CD8-positive, alpha-beta memory T cell (primary cell): ENCODE data around the gene CLIC1. TPM values are rescaled to one million over a fixed set of nuclear protein-coding genes. Genes with fewer than 3 reads are reported as not detected.
"Not testable (repeated sequence)": the region's sequence is repeated elsewhere in the genome, so short reads cannot be mapped to it uniquely, and the experiment has no call there.

Experiments
- CTCF ChIA-PET: fragments of 350-600 bp; sonication (Branson Sonifier 250); formaldehyde crosslinking; loops from one replicate; lab custom pipeline; 2021; ENCODE audit warnings: antibody characterized with exemption; lab: Charles Lee
- POLR2A ChIA-PET: fragments of 350-600 bp; sonication (Branson Sonifier 250); formaldehyde crosslinking; loops from one replicate; lab custom pipeline; 2021; ENCODE audit warnings: antibody characterized with exemption; lab: Charles Lee
- DNase-seq, 5 donors: peaks; one replicate each; pipeline versions ENCODE4 v3.0.0 to v3.0.0-alpha.2; 2020 to 2022; ENCODE audit warnings: mixed read lengths in 1 of 5
- H3K27ac ChIP-seq: one replicate; pipeline ENCODE4 v1.7.0; 2013; ENCODE audit warnings: low read depth, mild to moderate bottlenecking, low read length, moderate library complexity
- H3K27me3 ChIP-seq: 2 replicates; pipeline ENCODE4 v1.7.0; 2013; ENCODE audit warnings: low read length, mild to moderate bottlenecking; ENCODE audit not compliant: insufficient read depth, poor library complexity, severe bottlenecking
- H3K36me3 ChIP-seq: 2 replicates; pipeline ENCODE4 v1.7.0; 2013; ENCODE audit warnings: mild to moderate bottlenecking, low read length, moderate library complexity; ENCODE audit not compliant: insufficient read depth
- H3K4me1 ChIP-seq: 2 replicates; pipeline ENCODE4 v1.7.0; 2013; ENCODE audit warnings: mild to moderate bottlenecking, low read length, moderate library complexity; ENCODE audit not compliant: insufficient read depth
- H3K4me3 ChIP-seq: 2 replicates; pipeline ENCODE4 v1.7.0; 2013; ENCODE audit warnings: mild to moderate bottlenecking, low read length
- H3K9me3 ChIP-seq: 2 replicates; pipeline ENCODE4 v1.7.0; 2013; ENCODE audit warnings: mild to moderate bottlenecking, low read length
- H3K27ac Mint-ChIP-seq, 8 donors: one replicate each; pipeline ENCODE4 v1.8.0; 2020 to 2021; ENCODE audit warnings: mixed read lengths in 8 of 8, mild to moderate bottlenecking in 6 of 8, inconsistent platforms in 3 of 8, moderate library complexity in 3 of 8
- H3K27me3 Mint-ChIP-seq, 2 donors: one replicate each; pipeline ENCODE4 v1.8.0; 2020 to 2021; ENCODE audit warnings: mixed read lengths in 2 of 2, mild to moderate bottlenecking in 1 of 2, moderate library complexity in 1 of 2
- H3K36me3 Mint-ChIP-seq, 3 donors: one replicate each; pipeline ENCODE4 v1.8.0; 2020 to 2021; ENCODE audit warnings: mixed read lengths in 3 of 3, inconsistent platforms in 1 of 3, mild to moderate bottlenecking in 1 of 3
- H3K4me1 Mint-ChIP-seq, 3 donors: one replicate each; pipeline ENCODE4 v1.8.0; 2020 to 2021; ENCODE audit warnings: mixed read lengths in 3 of 3, inconsistent platforms in 1 of 3, mild to moderate bottlenecking in 1 of 3
- H3K4me3 Mint-ChIP-seq, 7 donors: one replicate each; pipeline ENCODE4 v1.8.0; 2020 to 2021; ENCODE audit warnings: mixed read lengths in 7 of 7, mild to moderate bottlenecking in 6 of 7, moderate library complexity in 4 of 7, inconsistent platforms in 2 of 7
- H3K9me3 Mint-ChIP-seq, 5 donors: one replicate each; pipeline ENCODE4 v1.8.0; 2020 to 2022; ENCODE audit warnings: mixed read lengths in 5 of 5, mild to moderate bottlenecking in 3 of 5, moderate library complexity in 2 of 5, inconsistent platforms in 1 of 5
- polyA plus RNA-seq: library from polyadenylated mRNA; unstranded; fragments of 300-500 nt; fragmentation: Illumina TruSeq; gene quantifications from one replicate; pipeline ENCODE4 v1.2.3, GENCODE V29; 2021
- total RNA-seq, 2 experiments: library from RNA; stranded (reverse); gene quantifications; one replicate each; pipeline ENCODE4 v1.2.3, GENCODE V29; 2021

The CLIC1 gene
- total and polyA plus RNA-seq, 3 experiments from 2014 or later, result 377 to 657 (median 377) TPM

DNA sequence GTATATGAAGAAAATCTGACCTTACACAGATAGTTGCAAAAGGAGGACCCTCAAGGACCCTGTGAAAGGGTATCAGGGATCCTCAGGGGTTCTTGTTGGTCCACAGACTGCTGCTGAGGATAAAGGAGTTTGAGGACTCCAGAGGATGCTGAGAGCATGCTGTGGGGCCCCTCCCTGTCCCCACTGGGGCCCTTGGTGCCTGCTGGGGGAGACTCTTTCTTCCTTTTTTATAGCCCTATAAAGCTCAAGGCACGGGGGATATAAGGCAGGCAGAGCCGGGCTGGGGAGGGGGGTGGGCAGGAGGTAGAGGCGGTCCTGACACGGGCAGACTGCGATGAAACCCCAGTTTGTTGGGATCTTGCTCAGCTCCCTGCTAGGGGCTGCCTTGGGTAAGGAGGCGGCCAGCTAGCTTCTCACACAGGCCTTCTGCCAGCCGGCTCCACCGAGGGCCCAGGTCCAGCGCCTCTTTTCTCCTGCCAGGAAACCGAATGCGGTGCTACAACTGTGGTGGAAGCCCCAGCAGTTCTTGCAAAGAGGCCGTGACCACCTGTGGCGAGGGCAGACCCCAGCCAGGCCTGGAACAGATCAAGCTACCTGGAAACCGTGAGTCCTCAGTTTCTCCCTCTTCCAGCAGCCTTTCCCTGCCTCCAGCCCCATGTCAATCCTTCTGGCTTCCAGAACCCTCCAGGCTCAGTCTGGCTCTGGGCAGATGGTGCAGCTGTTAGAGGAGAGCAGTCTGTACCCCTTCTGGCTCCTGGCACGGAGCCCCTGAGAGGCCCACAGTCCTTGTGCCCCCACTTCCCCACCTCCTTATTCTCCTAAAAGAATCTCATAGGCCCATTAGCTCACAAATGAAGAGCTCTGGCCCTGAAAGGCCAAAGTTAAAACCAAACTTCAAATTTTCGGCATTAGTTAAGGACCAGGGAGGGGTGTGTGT lies 21.0 kb downstream of the CLIC1 start, which contains the start of gene LY6G6D:
Gene LY6G6D, plus strand, starts transcription at position 327 of the 937 bp plus-strand sequence. Its CDS starts 8 bp downstream, at position 335.
- Histone ChIP-seq H3K9me3 (no peaks in the 10 kb centered on the region), H3K27me3 (no peaks in the 10 kb centered on the region), H3K4me3 (no peak within 1 kb of the TSS), H3K36me3 (no peaks in the 10 kb centered on the region), H3K4me1 (peaks cover 5% of the 10 kb centered on the region), H3K27ac (no peak within 1 kb of the TSS)
- CTCF ChIA-PET, result interaction anchor here (1.3 kb wide), 1 partner anchor 54 kb away, joined by 3 read pairs; no protein-coding TSS in a partner anchor
- Mint-ChIP-seq H3K4me3 (no peak within 1 kb of the TSS), H3K4me1 (peaks cover 10 to 18% (median 14%) of the 10 kb centered on the region in 3 donors), H3K27ac (peak within 1 kb of the TSS in 1 of 8 donors; percentile 17), H3K36me3 (no peaks in the 10 kb centered on the region), H3K9me3 (no peaks in the 10 kb centered on the region), H3K27me3 (peaks cover 0 to 2% of the 10 kb centered on the region in 2 donors)
- POLR2A ChIA-PET, result no interaction called here
- DNase-seq, result no peak

- Mint-ChIP-seq H3K4me1 (peaks cover 10 to 18% (median 14%) of the 10 kb centered on the region in 3 donors), H3K27ac (no peak overlapping the region), H3K36me3 (no peaks in the 10 kb centered on the region), H3K9me3 (no peaks in the 10 kb centered on the region), H3K4me3 (peak overlapping the region in 1 of 7 donors; percentile 63), H3K27me3 (peaks cover 0 to 2% of the 10 kb centered on the region in 2 donors)
- H3K4me1 ChIP-seq, result peaks cover 5% of the 10 kb centered on the region
- H3K27ac ChIP-seq, result no peak overlapping the region
- H3K9me3 ChIP-seq, result no peaks in the 10 kb centered on the region
- DNase-seq, result no peak
- H3K36me3 ChIP-seq, result no peaks in the 10 kb centered on the region
- no peaks in the 10 kb centered on the region for H3K27me3 ChIP-seq
- H3K4me3 ChIP-seq, result no peak overlapping the region
- POLR2A ChIA-PET, result no interaction called here
- CTCF ChIA-PET, result interaction anchor here (0.6 to 0.9 kb wide), 2 partner anchors 30 to 123 kb away, joined by 3 read pairs; no protein-coding TSS in a partner anchor
Measured at GRCh38 chr6:31713991-31714684, 22.2 kb downstream of the CLIC1 start.

GRCh38 chr6:31713465-31713864 lies 22.9 kb downstream of the CLIC1 start:
- POLR2A ChIA-PET, result no interaction called here

DNA sequence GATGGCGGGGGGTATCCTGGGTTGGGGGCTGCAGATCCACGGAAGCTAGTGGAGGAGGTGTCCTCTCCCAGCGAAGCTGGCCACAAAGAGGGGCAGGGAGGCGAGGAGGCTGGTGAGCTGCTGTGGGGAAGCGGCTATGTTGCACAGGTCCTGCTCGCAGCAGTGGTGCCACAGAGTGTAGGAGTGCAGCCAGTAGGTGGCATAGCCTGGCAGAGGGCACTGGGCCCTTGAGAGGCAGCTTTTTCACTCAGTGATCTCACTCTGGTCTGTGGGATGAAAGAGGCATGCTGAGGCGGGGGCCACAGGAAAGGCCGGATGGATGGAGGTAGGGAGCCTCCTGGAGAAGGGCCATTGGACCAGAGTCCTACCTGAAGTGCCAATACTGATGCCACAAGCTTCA lies 24.0 kb downstream of the CLIC1 start:
- Histone ChIP-seq H3K4me3 (no peak overlapping the region), H3K4me1 (peaks cover 5% of the 10 kb centered on the region), H3K9me3 (no peaks in the 10 kb centered on the region), H3K36me3 (no peaks in the 10 kb centered on the region), H3K27me3 (no peaks in the 10 kb centered on the region), H3K27ac (no peak overlapping the region)
- CTCF ChIA-PET, result interaction anchor here (1.0 to 1.1 kb wide), 2 partner anchors 9 to 27 kb away, joined by 3 to 4 read pairs; partner anchors contain the start of gene ABHD16A
- no peak for DNase-seq
- H3K4me3 Mint-ChIP-seq, result no peak overlapping the region
- H3K27me3 Mint-ChIP-seq, result no peaks in the 10 kb centered on the region
- H3K27ac Mint-ChIP-seq, result peak overlapping the region in 3 of 8 donors; percentile 40 to 74 (median 55)
- H3K4me1 Mint-ChIP-seq, result peaks cover 10 to 18% (median 14%) of the 10 kb centered on the region in 3 donors
- H3K9me3 Mint-ChIP-seq, result no peaks in the 10 kb centered on the region
- no peaks in the 10 kb centered on the region for H3K36me3 Mint-ChIP-seq
- POLR2A ChIA-PET, result interaction anchor here (0.6 kb wide), 1 partner anchor 246 kb away, joined by 3 read pairs; the partner anchor contains the start of genes NELFE and SKIC2

More at GRCh38 chr6:31713465-31713864, 22.9 kb downstream of the CLIC1 start:
- H3K27ac ChIP-seq, result no peak overlapping the region
- DNase-seq, result no peak
- Mint-ChIP-seq H3K36me3 (no peaks in the 10 kb centered on the region), H3K4me1 (peaks cover 10 to 18% (median 14%) of the 10 kb centered on the region in 3 donors), H3K27ac (peak overlapping the region in 1 of 8 donors; percentile 1), H3K4me3 (no peak overlapping the region), H3K9me3 (no peaks in the 10 kb centered on the region), H3K27me3 (no peaks in the 10 kb centered on the region)
- H3K4me3 ChIP-seq, result no peak overlapping the region
- CTCF ChIA-PET, result interaction anchor here (0.9 kb wide), 1 partner anchor 123 kb away, joined by 3 read pairs; no protein-coding TSS in a partner anchor
- H3K36me3 ChIP-seq, result no peaks in the 10 kb centered on the region
- H3K9me3 ChIP-seq, result no peaks in the 10 kb centered on the region
- H3K4me1 ChIP-seq, result peaks cover 5% of the 10 kb centered on the region
- H3K27me3 ChIP-seq, result no peaks in the 10 kb centered on the region

- Mint-ChIP-seq H3K27me3 (no peaks in the 10 kb centered on the region), H3K4me3 (peak overlapping the region in 2 of 7 donors; percentile 9 to 28), H3K27ac (peak overlapping the region in 4 of 8 donors; percentile 70 to 84 (median 79)), H3K4me1 (peaks cover 10 to 18% (median 14%) of the 10 kb centered on the region in 3 donors), H3K36me3 (no peaks in the 10 kb centered on the region), H3K9me3 (no peaks in the 10 kb centered on the region)
- no peaks in the 10 kb centered on the region for H3K27me3 ChIP-seq
- no peak overlapping the region for H3K4me3 ChIP-seq
- ChIA-PET CTCF (interaction anchor here (0.9 kb wide), 1 partner anchor 28 kb away, joined by 4 read pairs; no protein-coding TSS in a partner anchor), POLR2A (no interaction called here)
- no peaks in the 10 kb centered on the region for H3K9me3 ChIP-seq
- peaks cover 5% of the 10 kb centered on the region for H3K4me1 ChIP-seq
- no peak overlapping the region for H3K27ac ChIP-seq
- DNase-seq, result no peak
- H3K36me3 ChIP-seq, result no peaks in the 10 kb centered on the region
Measured at GRCh38 chr6:31711233-31711632, 25.1 kb downstream of the CLIC1 start.

DNA sequence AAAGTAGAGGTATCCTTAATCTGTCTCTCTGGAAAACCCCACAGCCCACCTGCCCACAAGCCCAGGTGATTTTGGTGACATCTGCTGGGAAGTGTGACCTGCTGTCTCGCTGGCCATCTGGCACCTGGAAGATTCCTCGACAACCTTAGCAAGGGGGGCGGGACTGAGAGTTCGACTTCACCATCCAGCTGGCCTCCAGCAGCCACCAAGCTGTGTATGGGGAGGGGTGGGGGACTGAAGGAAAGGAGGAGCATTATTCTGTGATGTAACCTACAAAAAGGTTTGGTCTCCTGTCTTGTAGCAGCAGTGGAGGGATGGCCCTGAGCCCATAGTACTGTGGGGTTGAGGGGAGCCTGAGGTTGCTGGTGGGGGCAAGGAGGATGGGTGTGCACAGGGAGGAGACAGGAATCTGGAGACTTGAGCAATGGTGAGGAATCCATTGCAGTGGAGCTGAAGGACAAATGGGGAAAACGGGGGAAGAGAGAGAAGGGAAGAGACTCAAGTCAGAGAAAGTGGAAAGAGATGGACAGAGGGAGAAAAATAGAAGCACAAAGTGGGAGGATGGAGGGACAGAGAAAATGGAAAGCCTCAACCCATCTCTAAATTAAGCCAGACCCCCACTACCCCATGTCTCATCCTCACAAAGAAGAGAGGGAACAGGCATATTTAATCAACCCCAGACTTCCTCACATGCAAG lies 25.7 kb downstream of the CLIC1 start:
- no peak overlapping the region for H3K27ac ChIP-seq
- no peaks in the 10 kb centered on the region for H3K27me3 ChIP-seq
- peaks cover 5% of the 10 kb centered on the region for H3K4me1 ChIP-seq
- DNase-seq, result no peak
- no peak overlapping the region for H3K4me3 ChIP-seq
- CTCF ChIA-PET, result interaction anchor here (0.9 kb wide), 1 partner anchor 28 kb away, joined by 4 read pairs; no protein-coding TSS in a partner anchor
- Mint-ChIP-seq H3K9me3 (no peaks in the 10 kb centered on the region), H3K4me1 (peaks cover 10 to 18% (median 14%) of the 10 kb centered on the region in 3 donors), H3K27ac (peak overlapping the region in 4 of 8 donors; percentile 61 to 78 (median 66)), H3K36me3 (no peaks in the 10 kb centered on the region), H3K27me3 (no peaks in the 10 kb centered on the region), H3K4me3 (peak overlapping the region in 3 of 7 donors; percentile 26 to 54 (median 31))
- POLR2A ChIA-PET, result no interaction called here
- H3K9me3 ChIP-seq, result no peaks in the 10 kb centered on the region
- no peaks in the 10 kb centered on the region for H3K36me3 ChIP-seq

DNA sequence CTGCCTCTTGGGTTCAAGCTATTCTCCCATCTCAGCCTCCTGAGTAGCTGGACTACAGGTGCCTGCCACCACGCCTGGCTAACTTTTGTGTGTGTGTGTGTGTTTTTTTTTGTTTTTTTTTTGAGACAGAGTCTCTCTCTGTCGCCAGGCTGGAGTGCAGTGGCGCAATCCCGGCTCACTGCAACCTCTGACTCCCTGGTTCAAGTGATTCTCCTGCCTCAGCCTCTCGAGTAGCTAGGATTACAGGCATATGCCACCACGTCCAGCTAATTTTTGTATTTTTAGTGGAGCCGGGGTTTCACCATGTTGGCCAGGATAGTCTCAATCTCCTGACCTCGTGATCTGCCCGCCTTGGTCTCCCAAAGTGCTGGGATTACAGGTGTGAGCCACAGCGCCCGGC lies 27.2 kb downstream of the CLIC1 start:
- not testable (repeated sequence) for H3K9me3 ChIP-seq, H3K9me3 Mint-ChIP-seq, H3K36me3 ChIP-seq, H3K27me3 ChIP-seq, H3K27ac Mint-ChIP-seq, H3K4me3 ChIP-seq, H3K36me3 Mint-ChIP-seq, H3K27me3 Mint-ChIP-seq, H3K4me3 Mint-ChIP-seq, H3K27ac ChIP-seq, H3K4me1 ChIP-seq
- ChIA-PET POLR2A (interaction anchor here (0.5 to 0.7 kb wide), 2 partner anchors 30 to 457 kb away, joined by 3 to 5 read pairs; no protein-coding TSS in a partner anchor), CTCF (interaction anchor here (0.7 kb wide), 1 partner anchor 118 kb away, joined by 4 read pairs; the partner anchor contains the start of gene HSPA1B)
- peaks cover 10 to 18% (median 14%) of the 10 kb centered on the region in 3 donors for H3K4me1 Mint-ChIP-seq
- DNase-seq, result peak in 1 of 5 donors; percentile 4
